WTC11 (cell line): Measurements from ENCODE around the gene ATP2A3.

Experiments
- CREB1 ChIP-seq: sonication (generic); formaldehyde crosslinking; IDR thresholded peaks from 2 replicates; pipeline ENCODE4 v1.8.0; 2023; ENCODE audit warnings: mild to moderate bottlenecking, missing genetic modification reagents
- CTCF ChIP-seq: fragments of 200-600 bp; IDR thresholded peaks from 2 replicates; pipeline ENCODE4 v1.8.0; 2022; ENCODE audit warnings: antibody characterized with exemption
- E2F5 ChIP-seq: sonication (generic); formaldehyde crosslinking; IDR thresholded peaks from 2 replicates; pipeline ENCODE4 v1.8.1; 2022; ENCODE audit warnings: mild to moderate bottlenecking, moderate library complexity, missing genetic modification reagents
- ESRRA ChIP-seq: sonication (generic); formaldehyde crosslinking; IDR thresholded peaks from 2 replicates; pipeline ENCODE4 v1.8.1; 2022; ENCODE audit warnings: mild to moderate bottlenecking, missing genetic modification reagents, borderline replicate concordance
- JUN ChIP-seq: sonication (generic); formaldehyde crosslinking; IDR thresholded peaks from 2 replicates; pipeline ENCODE4 v1.8.0; 2023; ENCODE audit warnings: mild to moderate bottlenecking, missing genetic modification reagents
- MXD4 ChIP-seq: fragments of 250-450 bp; sonication (Bioruptor Pico); IDR thresholded peaks from 2 replicates; pipeline ENCODE4 v1.8.0; 2021; ENCODE audit warnings: mild to moderate bottlenecking, moderate library complexity, borderline replicate concordance
- NR1H2 ChIP-seq: sonication (generic); formaldehyde crosslinking; IDR thresholded peaks from 2 replicates; pipeline ENCODE4 v1.9.0; 2021; ENCODE audit warnings: mild to moderate bottlenecking, moderate library complexity, missing genetic modification reagents
- TF ChIP-seq, protein P1 (sequence below): sonication (generic); formaldehyde crosslinking; IDR thresholded peaks from 2 replicates; pipeline ENCODE4 v1.8.0; 2023; ENCODE audit warnings: missing genetic modification reagents, mild to moderate bottlenecking, borderline replicate concordance

GRCh38 chr17:3951003-3951402 is 13.2 kb downstream of the ATP2A3 start:
- TF ChIP-seq CREB1 (CRISPR knock-in tag) (no peak), MXD4 (no peak), CTCF (no peak), ESRRA (CRISPR knock-in tag) (no peak), E2F5 (CRISPR knock-in tag) (no peak), NR1H2 (CRISPR knock-in tag) (no peak), JUN (CRISPR knock-in tag) (no peak)
- TF ChIP-seq, protein P1, sequence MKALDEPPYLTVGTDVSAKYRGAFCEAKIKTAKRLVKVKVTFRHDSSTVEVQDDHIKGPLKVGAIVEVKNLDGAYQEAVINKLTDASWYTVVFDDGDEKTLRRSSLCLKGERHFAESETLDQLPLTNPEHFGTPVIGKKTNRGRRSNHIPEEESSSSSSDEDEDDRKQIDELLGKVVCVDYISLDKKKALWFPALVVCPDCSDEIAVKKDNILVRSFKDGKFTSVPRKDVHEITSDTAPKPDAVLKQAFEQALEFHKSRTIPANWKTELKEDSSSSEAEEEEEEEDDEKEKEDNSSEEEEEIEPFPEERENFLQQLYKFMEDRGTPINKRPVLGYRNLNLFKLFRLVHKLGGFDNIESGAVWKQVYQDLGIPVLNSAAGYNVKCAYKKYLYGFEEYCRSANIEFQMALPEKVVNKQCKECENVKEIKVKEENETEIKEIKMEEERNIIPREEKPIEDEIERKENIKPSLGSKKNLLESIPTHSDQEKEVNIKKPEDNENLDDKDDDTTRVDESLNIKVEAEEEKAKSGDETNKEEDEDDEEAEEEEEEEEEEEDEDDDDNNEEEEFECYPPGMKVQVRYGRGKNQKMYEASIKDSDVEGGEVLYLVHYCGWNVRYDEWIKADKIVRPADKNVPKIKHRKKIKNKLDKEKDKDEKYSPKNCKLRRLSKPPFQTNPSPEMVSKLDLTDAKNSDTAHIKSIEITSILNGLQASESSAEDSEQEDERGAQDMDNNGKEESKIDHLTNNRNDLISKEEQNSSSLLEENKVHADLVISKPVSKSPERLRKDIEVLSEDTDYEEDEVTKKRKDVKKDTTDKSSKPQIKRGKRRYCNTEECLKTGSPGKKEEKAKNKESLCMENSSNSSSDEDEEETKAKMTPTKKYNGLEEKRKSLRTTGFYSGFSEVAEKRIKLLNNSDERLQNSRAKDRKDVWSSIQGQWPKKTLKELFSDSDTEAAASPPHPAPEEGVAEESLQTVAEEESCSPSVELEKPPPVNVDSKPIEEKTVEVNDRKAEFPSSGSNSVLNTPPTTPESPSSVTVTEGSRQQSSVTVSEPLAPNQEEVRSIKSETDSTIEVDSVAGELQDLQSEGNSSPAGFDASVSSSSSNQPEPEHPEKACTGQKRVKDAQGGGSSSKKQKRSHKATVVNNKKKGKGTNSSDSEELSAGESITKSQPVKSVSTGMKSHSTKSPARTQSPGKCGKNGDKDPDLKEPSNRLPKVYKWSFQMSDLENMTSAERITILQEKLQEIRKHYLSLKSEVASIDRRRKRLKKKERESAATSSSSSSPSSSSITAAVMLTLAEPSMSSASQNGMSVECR (CRISPR knock-in tag) = no peak
